ENCODE measurements around the gene FBXO48. TPM values are rescaled to one million over a fixed set of nuclear protein-coding genes. Genes with fewer than 3 reads are reported as not detected.

The FBXO48 gene
- total and polyA plus RNA-seq, 2 of the 4 experiments (the other 2 are of a cell fraction), result 0.18 to 0.43 TPM

GRCh38 chr2:68512326-68512725, 45.2 kb upstream of the FBXO48 start:
- intact Hi-C loops (cut with micrococcal nuclease) (no loop called here), dilution Hi-C loops (cut with HindIII; ENCODE audit: low sequenced_read_pairs, unreplicated experiment) (no loop called here), in situ Hi-C loops (cut with MboI; ENCODE audit: low sequenced_read_pairs) (no loop called here)
- Histone ChIP-seq H3K56ac (ENCODE audit: extremely low read depth, insufficient read depth, low read length) (no peak overlapping the region), H2BK20ac (ENCODE audit: low read depth, low read length) (no peak overlapping the region), H3K4ac (ENCODE audit: low read depth, low read length) (no peak overlapping the region), H2AK9ac (replicated peaks; ENCODE audit: low read depth, low read length, poor library complexity) (no peak overlapping the region), H3K27ac (ENCODE audit: insufficient read depth, low read length) (no peak overlapping the region), H3K4me2 (ENCODE audit: low read depth, low read length) (no peak overlapping the region), H2BK120ac (ENCODE audit: low read depth, low read length) (no peak overlapping the region), H3K79me1 (ENCODE audit: low read depth in 1 of 2, low read length in 2 of 2) (no peaks in the 10 kb centered on the region), H2AK5ac (ENCODE audit: low read depth, low read length) (no peak overlapping the region), H3K4me3 (ENCODE audit: insufficient read depth, low read depth, low read length) (no peak overlapping the region), H4K91ac (ENCODE audit: insufficient read depth, low read depth, low read length) (no peak overlapping the region), H2BK15ac (ENCODE audit: low read depth, low read length) (no peak overlapping the region), H3K36me3 (ENCODE audit: control insufficient read depth, insufficient read depth, low read length) (no peaks in the 10 kb centered on the region), H4K5ac (ENCODE audit: low read depth, low read length) (no peak overlapping the region), H3K9me3 (ENCODE audit: control insufficient read depth, insufficient read depth, low read length) (no peaks in the 10 kb centered on the region), H3K18ac (ENCODE audit: low read depth, low read length) (no peak overlapping the region), H4K8ac (ENCODE audit: low read depth in 2 of 2, low read length in 2 of 2) (no peak overlapping the region), H3K27me3 (ENCODE audit: control insufficient read depth, insufficient read depth, low read length) (no peaks in the 10 kb centered on the region), H2AFZ (replicated peaks; ENCODE audit: low read length, poor library complexity) (no peak overlapping the region), H3K9ac (ENCODE audit: low read depth, low read length) (no peak overlapping the region), H3K14ac (replicated peaks; ENCODE audit: low read depth, low read length) (no peak overlapping the region), H2BK5ac (ENCODE audit: low read depth, low read length, poor library complexity, severe bottlenecking) (no peak overlapping the region), H3K4me1 (ENCODE audit: control insufficient read depth, insufficient read depth, low read length) (no peaks in the 10 kb centered on the region), H3K23ac (ENCODE audit: low read depth, low read length) (no peak overlapping the region), H4K20me1 (ENCODE audit: insufficient read depth, low read length) (no peaks in the 10 kb centered on the region), H3K9me1 (ENCODE audit: insufficient read depth, low read length) (no peaks in the 10 kb centered on the region)
- no peak for TF ChIP-seq POLR2A (IDR thresholded peaks at IDR 0.05; ENCODE audit: low read depth, low read length)
- TF ChIP-seq MXI1 (IDR thresholded peaks at IDR 0.05; ENCODE audit: borderline replicate concordance, low read depth, low read length), result no peak
- TF ChIP-seq MAZ (IDR thresholded peaks at IDR 0.05; ENCODE audit: borderline replicate concordance, low read depth, low read length), result no peak
- no peak for TF ChIP-seq MAFK (IDR thresholded peaks at IDR 0.05; ENCODE audit: low read depth, low read length)
- no peak for TF ChIP-seq RCOR1 (IDR thresholded peaks at IDR 0.05; ENCODE audit: insufficient replicate concordance, low read length)
- TF ChIP-seq ELK1 (IDR thresholded peaks at IDR 0.05; ENCODE audit: borderline replicate concordance, low read depth, low read length), result no peak
- no peak for TF ChIP-seq CEBPB (IDR thresholded peaks at IDR 0.05; ENCODE audit: low read depth, low read length)
- TF ChIP-seq CHD1 (IDR thresholded peaks at IDR 0.05; ENCODE audit: low read depth, low read length), result no peak
- no peak for TF ChIP-seq RAD21 (IDR thresholded peaks at IDR 0.05; ENCODE audit: low read length)
- TF ChIP-seq, protein P1, sequence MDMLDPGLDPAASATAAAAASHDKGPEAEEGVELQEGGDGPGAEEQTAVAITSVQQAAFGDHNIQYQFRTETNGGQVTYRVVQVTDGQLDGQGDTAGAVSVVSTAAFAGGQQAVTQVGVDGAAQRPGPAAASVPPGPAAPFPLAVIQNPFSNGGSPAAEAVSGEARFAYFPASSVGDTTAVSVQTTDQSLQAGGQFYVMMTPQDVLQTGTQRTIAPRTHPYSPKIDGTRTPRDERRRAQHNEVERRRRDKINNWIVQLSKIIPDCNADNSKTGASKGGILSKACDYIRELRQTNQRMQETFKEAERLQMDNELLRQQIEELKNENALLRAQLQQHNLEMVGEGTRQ (IDR thresholded peaks at IDR 0.05; ENCODE audit: low read depth, low read length), result no peak
- TF ChIP-seq CTCF (conservative IDR thresholded peaks at IDR 0.05; ENCODE audit: low read depth, low read length), result no peak
- no peak for TF ChIP-seq RFX5 (IDR thresholded peaks at IDR 0.05; ENCODE audit: low read depth, low read length)
- TF ChIP-seq NFE2L2 (IDR thresholded peaks at IDR 0.05; ENCODE audit: low read depth, low read length), result no peak
- TF ChIP-seq FOS (IDR thresholded peaks at IDR 0.05; ENCODE audit: low read depth, low read length), result no peak
- TF ChIP-seq SMC3 (IDR thresholded peaks at IDR 0.05; ENCODE audit: low read depth, low read length), result no peak
- TF ChIP-seq BHLHE40 (IDR thresholded peaks at IDR 0.05; ENCODE audit: low read depth, low read length), result no peak
- ATAC-seq (ENCODE audit: low read depth) (no peak), DNase-seq (no peak)
- CTCF ChIA-PET, result no interaction called here
- POLR2A ChIA-PET (ENCODE audit: unreplicated experiment), result no interaction called here
- no CpG with 5 or more reads among the region's 3 CpGs for WGBS, 2 experiments (ENCODE audit: extremely low coverage in 2 of 2, insufficient read length in 1 of 2)
- no TSS peak for BruUV-seq (replicated peaks)

Measured in IMR-90 (cell line).